Measurements from ENCODE around the gene MAEA. TPM values are rescaled to one million over a fixed set of nuclear protein-coding genes. Genes with fewer than 3 reads are reported as not detected.

MAEA gene
- total and polyA plus RNA-seq, 2 of the 8 experiments (the other 6 are each of a cell fraction or from before 2014, with no cell fraction given): 75.8 to 133 TPM

GRCh38 chr4:1364748-1365147 is 75.1 kb downstream of the MAEA start (continued):
- no peak for TF ChIP-seq CHD7 (IDR thresholded peaks at IDR 0.05; ENCODE audit: insufficient replicate concordance, low read length)
- no peak for TF ChIP-seq MAX (IDR thresholded peaks at IDR 0.05)
- no peak for TF ChIP-seq NANOG (IDR thresholded peaks at IDR 0.05; ENCODE audit: insufficient read depth, low read depth, low read length, poor library complexity, severe bottlenecking)

Data from H1 (cell line).